Ramos (cell line): ENCODE measurements around the gene CYFIP1.

Experiments
- in situ Hi-C: fragments of 300-500 bp; cut with MboI; formaldehyde crosslinking; loops from one replicate; pipeline ENCODE4 v1.14.3; 2022; ENCODE audit warnings: low sequenced_read_pairs; ENCODE audit not compliant: unreplicated experiment

Gene CYFIP1

DNA sequence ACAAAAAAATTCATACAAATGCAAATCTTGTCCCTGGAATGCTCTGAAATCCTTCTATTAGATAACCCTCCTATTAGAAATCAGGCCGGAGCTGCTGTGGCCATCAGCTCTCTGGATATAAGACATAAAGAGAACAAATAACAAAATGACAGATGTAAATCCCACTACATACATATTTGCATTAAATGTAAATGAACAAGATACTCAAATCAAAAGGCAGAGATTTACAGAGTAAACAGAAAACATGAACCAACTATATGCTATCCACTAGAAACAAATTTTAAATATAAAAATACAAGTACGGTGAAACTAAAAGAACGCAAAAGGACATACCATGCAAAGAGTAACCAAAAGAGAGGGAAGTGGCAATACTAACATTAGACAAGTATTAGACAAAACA, 10.7 kb downstream of the CYFIP1 start:
- in situ Hi-C loops = no loop called here

DNA sequence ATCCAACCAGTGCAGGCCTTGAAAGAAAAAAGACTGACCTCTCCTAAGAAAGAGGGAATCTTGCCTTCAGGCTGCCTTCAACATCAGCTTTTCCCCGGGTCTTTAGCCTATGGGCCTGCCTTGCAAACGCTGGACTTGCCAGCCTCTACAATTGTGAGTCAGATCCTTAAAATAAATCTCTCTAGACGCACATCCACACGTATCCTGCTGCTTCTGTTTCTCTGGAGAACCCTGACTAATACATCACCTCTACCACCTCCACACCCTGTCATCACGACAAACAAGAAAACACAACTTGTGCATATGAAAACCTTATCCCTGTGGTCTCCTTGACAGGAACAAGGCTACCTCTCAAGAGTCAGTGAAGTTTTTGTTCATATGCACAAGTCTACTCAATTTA, 11.8 kb downstream of the CYFIP1 start:
- in situ Hi-C loops = no loop called here

DNA sequence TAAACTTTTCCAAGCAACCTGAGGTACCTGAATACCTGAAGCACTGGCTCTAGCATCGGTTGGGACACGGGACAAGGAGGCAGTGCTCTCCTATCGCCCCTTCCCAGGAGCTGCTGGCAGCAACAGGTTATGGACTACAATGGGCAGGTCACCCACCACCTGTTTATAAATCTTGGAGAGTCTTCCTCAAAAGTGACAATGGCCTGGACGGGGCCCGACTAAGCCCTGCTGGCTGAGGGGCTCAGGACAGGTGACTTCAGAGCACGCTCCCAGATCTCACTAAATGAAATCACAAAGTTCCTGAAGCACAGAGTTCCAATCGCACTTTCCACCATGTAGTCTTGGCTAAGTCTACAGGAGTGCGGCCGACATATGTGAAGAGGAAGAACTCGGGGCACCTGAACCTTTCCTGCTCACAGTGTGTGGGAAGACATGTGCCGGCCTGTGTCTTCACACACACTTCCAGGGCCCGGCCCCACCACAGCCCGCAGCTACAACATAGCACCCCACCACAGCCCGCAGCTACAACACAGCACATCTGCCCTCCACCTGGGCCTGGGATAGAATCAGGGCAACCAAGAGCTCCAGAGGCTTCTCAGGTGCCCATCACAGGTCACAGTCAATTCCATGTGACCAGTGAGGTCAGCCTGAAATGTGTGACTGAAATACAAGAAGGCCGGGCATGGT, 12.9 kb downstream of the CYFIP1 start:
- in situ Hi-C loops = no loop called here

DNA sequence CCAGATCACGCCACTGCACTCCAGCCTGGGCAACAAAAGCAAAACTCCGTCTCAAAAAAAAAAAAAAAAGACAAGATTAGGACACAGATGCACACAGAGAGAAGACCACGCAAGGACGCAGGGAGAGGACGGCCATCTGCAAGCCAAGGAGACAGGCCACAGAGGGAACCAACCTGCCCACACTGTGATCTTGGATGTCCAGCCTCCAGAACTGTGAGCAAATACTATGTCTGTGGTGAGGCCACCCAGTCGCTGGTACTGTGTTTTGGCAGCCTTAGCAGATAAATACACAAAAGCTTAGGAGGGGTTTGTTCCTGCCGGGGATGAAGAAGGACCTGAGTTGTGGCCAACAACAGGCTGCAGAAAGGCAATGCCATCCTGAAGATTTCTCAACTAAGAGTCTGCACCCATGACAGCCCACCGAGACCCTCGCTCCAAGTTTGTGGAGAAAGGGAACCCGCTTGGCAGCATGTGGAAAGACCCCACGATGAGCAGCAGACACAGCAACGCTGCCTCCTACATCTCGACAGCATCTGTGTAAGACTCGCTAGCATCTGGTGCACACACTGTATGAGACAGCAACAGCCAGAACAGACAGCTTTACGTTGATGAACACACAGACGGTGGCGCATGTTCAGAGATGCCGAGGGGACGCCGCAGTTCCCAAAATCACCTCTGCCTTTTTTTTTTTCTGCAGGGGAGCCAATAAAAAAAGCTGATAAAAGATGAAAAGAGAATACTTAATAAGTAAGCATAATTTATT, 13.7 kb downstream of the CYFIP1 start:
- in situ Hi-C loops = no loop called here

DNA sequence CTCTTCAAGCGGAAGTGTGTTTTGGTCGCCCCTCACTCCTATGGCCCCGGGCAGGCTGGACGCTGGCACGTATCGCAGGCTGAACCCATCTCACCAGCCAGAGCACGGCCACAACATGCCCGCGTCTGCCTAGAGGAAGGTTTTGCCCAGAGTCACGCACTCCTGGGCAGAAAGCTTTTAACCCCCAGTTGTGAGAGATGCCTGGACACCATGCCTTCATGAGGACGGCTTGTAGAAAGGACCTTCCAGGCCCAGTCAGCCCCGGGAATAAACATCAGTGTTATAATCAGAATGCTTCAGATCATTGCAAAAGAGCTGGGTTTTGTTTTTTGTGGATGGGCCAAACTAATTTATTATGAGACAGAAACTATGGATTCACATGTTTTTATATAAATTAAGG, 16.5 kb downstream of the CYFIP1 start:
- in situ Hi-C loops = no loop called here

DNA sequence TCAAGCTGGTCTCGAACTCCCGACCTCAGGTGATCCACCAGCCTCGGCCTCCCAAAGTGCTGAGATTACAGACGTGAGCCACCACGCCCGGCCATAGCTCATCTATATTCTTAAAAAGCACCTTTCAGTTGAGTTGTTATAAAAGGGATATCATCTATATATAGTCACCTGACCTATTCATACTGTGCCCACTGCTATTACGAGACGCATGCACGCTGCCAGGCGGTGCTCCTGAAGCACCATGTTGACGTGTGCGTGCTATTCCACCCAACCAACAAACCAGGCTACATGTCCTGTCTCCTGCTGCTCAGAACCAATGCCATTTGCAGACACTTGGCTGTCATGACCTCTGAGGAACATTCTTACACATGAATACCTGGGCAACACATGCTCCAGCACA, 17.6 kb downstream of the CYFIP1 start:
- in situ Hi-C loops = no loop called here

DNA sequence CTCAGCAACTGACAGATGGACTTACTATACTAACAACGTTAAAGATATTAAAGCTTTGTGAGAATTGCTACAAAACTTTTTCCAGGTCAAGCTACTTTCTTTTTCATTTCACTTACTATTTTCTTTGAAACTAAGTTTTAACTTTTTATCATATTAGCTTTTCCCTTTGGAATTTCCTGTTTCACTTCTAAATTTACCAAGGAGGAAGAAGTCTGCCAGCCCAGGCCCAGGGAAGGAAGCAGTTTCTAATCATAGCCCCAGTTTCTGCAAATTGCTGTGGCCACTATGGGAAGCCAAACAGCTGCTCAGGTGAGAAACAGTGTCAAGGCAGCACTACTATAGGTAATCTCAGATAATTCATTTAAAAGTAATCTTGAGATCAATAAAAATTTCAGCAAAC, 18.4 kb downstream of the CYFIP1 start:
- in situ Hi-C loops = no loop called here

DNA sequence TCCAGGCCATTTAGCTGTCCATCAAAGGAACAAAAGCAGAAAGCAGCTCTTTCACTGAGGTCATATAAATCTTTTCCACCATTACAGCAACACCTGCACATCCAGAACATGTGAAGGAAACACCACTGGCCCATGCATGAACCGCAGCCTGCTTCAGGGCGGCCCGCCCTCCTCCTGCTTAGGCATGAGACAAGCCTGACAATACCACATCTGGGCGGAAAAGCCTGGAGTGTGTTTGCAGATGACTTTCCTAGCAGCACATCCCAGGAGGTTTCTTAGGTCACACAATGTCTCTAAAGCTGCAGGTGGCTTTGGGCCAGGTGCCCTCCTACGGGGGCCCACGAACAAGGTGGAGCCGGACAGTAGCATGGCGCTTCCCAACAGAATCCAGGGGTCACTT, 19.6 kb downstream of the CYFIP1 start:
- in situ Hi-C loops = no loop called here

DNA sequence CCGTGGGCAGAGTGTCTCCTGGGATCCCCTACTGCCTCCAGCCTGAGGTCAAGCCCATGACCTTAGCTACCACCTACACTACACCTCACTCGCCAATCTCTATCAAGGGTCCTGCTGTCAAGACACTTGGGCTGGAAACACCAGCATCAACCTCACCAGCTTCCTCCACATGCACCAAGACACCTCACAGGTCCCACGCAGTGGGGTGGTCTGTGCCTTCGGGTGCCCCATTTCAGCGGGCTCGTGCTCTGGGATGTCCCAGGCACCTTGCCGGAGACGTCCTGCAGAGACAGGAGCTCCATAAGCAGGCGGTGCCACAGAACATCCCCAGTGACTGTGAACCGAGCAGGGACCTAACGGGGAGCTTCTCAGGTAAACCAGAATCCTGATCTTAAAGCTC, 20.0 kb downstream of the CYFIP1 start:
- in situ Hi-C loops = no loop called here

DNA sequence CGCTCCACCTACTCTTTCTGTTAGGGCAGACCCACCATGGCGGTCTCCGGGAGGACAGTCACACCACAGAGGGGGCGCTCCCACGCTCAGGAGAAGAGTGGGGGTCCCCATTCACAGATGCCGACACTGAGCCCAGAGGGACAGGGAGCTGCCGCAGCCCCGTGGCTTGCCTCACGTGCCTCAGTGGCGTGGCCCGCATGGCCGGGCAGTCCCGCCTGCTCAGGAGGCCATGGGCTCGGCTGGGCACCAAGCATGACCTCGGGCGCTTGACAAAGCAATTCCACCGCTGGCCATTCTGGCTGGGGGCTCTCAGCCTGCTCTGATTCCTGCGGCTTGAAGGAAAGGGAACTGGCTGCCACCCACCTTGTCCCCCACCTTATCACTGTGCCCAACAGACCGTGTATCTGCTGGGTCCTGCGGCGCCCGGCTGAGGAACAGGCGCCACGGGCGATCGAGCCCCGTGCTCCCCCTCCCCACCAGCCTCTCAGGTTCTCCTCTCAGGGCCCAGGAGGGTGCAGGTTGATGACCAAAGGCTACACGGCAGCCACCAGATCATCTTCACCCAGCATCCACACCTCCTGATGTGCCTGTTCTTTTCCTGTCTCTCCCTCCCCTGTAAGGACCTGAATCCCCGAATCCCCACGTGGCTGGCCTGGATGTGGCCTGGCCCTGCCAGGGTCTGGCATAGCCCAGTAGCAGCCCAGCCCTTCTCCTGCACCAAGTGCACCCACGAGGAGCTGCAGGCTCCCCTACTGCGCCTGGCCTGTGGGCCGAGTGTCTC, 20.7 kb downstream of the CYFIP1 start:
- in situ Hi-C loops = no loop called here

DNA sequence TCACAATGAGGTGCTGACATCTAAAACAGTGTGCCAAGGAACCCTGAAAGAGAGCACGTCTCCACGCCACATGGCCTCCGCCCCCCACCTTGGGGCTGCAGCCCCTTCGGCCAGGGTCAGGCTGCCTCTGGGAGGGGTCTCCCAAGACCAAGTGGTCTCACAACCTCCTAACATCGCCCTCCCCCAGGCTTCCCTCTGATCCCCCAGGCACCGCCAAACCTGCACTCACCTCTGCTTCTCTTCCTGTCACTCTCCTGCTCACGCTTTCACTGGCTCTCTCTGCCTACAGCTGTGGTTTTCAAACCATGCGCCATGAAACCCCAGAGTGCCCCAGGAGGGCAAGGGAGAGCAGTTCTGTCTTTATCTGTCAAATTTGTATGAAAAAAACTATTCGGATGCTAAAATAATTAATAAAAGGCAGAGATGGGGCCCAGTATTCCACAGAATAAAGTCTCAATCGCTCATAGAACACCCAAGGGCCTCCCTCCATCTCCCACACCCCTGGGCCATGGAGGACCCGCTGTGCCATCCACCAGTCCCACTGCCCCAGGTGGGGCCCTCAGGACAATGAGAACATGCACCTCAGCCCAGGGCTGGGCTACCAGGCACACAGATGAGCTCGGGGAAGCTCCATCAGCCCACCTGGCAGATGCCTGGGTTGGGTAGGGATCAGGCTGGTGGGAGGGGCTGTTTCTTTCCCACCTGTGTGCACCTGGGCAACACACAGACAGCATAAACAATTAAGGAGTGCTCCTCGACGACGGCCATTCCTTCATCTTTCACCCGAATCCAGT, 21.5 kb downstream of the CYFIP1 start:
- in situ Hi-C loops = no loop called here

DNA sequence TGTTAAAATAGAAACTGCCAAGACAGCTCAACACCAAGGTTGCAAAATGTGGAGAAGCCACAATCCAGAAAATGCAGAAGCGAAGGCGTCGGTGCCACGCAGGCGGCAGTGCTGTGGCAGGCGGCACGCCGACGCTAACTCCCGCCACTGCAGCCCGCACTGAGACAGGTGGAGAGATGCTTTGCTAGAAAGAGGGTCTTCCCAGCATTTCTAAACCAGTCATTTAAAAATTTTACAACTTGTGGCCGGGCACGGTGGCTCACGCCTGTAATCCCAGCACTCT, 23.2 kb downstream of the CYFIP1 start:
- in situ Hi-C loops = no loop called here

DNA sequence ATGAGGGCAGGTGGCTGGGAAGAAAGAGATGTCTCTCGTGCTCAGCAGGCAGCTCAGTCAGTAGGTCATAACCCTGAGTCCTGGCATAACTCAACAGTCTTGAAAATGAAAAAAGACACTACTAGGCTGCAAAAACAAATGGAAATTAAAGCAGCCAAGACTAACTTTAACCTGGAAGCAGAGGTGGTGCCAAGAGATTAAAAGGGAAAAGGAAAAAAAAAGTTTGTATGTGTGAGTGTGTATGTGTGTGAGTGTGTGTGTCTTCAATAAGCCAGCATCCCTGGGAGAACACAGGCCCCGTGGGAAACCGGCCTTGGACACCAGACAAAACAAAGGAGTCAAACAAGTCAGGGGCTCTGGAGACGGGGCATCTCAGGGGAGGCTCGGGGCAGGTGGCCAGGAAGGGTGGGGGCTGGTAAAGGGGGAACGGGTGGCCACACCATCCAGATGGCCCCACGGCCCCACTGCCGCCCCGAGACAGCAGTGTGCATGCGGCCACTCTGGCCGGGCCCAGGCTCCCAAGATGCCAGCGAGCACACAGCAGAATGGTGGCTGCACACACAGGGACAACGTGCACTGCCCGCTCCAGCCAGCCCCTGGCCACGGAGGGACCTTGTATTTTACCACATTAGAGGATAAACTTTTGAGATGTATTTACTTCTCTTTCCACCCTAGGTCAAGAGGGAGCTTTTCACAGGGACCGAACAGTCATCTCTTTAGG, 23.8 kb downstream of the CYFIP1 start:
- in situ Hi-C loops = no loop called here

DNA sequence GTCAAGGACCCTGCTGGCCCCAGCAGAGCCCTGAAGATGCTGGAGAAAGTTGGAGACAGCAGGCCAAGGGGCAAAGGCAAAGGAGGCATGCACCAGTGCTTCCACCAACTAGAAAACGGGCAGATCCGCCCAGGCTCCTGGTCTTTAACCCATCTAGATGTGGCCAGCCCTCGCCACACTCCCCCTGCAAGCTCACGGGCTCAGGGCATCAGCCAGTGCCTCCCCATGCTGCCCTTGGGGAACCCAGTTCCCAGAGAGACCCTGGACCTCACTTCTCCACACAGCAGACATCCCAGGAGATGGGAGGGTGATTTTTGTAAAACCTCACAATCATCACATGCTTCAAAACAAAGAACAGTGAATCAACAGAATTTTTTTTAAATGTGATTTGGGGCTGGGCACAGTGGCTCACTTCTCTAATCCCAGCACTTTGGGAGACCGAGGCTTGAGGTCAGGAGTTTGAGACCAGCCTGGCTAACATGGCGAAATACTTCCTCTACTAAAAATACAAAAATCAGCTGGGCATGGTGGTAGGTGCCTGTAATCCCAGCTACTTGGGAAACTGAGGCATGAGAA, 24.5 kb downstream of the CYFIP1 start:
- in situ Hi-C loops = no loop called here

DNA sequence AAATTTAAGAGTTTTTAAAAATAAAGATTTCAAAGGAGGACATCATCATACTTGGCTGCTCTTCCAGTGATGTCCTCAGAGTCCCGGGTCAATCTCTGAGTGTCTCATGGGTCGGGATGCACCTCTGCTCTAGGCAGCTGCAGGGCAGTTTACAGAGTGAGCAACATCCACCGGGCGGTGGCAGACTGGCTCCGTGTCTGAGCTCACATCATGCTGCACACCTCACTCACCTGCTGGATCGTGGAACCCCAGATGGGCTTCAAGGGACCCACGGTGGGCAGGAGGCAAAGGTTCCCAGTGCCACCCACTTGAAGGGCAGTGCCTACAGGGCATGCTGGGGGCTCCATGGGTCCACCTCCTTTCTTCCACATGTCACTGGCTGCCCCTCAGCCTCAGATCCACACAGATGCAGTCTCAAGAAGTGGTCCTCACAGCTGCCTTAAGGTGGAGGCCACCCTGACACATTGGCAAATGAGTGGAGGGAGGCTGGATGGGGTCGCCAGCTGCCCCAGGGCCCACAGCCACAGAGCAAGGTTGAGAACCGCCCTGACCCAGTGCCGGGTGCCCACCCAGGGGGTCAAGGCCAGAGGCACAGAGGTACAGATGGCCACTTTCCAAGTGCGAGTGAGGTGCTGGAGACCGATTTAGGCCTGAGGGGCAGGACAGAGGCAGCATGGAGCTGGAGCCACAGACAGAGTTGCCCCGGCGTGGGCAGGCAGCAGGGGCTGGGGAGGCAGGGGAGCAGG, 25.2 kb downstream of the CYFIP1 start:
- in situ Hi-C loops = no loop called here

DNA sequence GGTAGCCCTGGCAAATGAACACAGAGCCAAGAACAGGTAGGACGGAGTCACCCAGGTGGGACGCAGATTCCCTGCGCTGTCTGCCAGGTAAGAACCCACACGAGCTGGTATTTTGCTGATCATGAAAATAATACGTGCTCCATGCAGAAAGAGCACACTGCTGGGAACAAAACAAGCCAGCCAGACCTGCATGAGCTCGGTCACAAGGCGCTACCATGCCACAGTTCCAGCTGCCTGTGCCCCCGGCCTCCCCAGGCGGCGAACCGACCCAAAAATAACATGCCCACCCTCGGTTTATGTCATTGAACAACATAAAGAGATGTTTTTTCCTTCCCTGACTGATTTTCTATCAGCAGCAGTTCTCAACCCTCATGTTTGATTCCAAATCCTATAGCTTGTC, 25.8 kb downstream of the CYFIP1 start:
- in situ Hi-C loops = no loop called here

DNA sequence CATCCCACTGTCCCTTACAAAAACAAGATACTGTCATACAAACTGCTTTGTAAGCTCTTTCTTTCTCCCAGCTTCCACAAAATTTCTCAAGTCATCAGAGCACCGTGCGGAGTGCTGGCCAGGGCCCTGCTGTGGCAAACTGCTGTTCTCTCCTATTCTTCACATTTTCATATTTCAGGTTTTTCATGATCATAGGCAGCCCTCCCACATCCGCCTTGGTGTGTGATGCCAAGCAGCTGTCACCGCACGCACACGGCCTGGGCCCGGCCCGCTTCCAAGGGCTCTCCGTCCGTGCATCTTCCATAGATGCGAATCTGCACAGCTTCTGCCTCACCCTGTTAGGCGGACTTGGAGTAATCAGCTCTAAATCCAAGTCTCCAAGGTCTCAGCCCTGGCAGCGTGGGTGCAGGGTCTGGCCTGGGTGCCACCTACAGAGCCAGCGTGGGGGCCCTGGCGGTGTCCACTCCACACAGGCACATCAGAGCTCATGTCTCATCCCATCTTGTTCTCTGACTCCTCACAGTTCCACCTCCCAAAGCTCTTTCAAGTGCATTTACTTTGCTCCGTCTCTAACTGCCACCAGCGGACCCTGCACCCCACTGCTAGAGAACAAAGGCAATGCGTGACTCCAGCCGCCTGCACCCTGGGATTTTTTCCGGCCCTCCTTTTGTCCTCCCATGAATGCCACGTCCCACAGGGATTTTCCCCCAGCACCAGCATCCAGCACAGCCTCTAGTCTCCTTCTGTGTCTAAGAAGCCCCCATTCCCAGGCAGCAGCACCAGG, 27.2 kb downstream of the CYFIP1 start:
- in situ Hi-C loops = no loop called here
